Lower lobe of right lung (tissue), 2 donors: ENCODE measurements around the gene C16orf90. TPM values are rescaled to one million over a fixed set of nuclear protein-coding genes. Genes with fewer than 3 reads are reported as not detected.
"Not testable (repeated sequence)": the region's sequence is repeated elsewhere in the genome, so short reads cannot be mapped to it uniquely, and the experiment has no call there.

Experiments
- ATAC-seq, 2 donors: fragments of 200-7000 bp; cut with Tn5 transposase; one replicate each; pipeline ENCODE4 v1.9.1; 2020 to 2022; ENCODE audit warnings: mild to moderate bottlenecking in 2 of 2, moderate library complexity in 2 of 2
- DNase-seq: peaks from one replicate; pipeline ENCODE4 v3.0.0-alpha.2; 2020
- H3K27ac ChIP-seq: fragments of 200-600 bp; one replicate; pipeline ENCODE4 v1.8.0; 2022
- H3K27me3 ChIP-seq: fragments of 200-600 bp; one replicate; pipeline ENCODE4 v1.8.0; 2022; ENCODE audit warnings: low read depth
- H3K36me3 ChIP-seq: fragments of 200-600 bp; one replicate; pipeline ENCODE4 v1.8.0; 2022; ENCODE audit warnings: mild to moderate bottlenecking
- H3K4me1 ChIP-seq: fragments of 200-600 bp; one replicate; pipeline ENCODE4 v1.8.0; 2022
- H3K4me3 ChIP-seq: fragments of 200-600 bp; one replicate; pipeline ENCODE4 v1.8.0; 2022; ENCODE audit warnings: mild to moderate bottlenecking
- H3K9me3 ChIP-seq: fragments of 200-600 bp; one replicate; pipeline ENCODE4 v1.8.0; 2022
- intact Hi-C: fragments of 100-400 bp; cut with DNase I; formaldehyde crosslinking; loops from one replicate; pipeline ENCODE4 v1.11.0; 2022
- total RNA-seq: library from RNA; stranded (reverse); fragmentation: NEBNext Ultra II Directional; extraction: Animal tissue kit (Norgen Biotek cat#: 25700); gene quantifications from one replicate; pipeline ENCODE4 v1.2.1, GENCODE V29; 2021
- TF ChIP-seq, protein P1 (sequence below): fragments of 200-600 bp; IDR thresholded peaks from one replicate; pipeline ENCODE4 v1.8.0; 2022; ENCODE audit warnings: antibody characterized with exemption, mild to moderate bottlenecking
- donor health status: DM: no; HTN: yes; CAD: no; lungs with severe emphysema.

C16orf90 gene
- total RNA-seq, 1 donor from 2014 or later, result not detected

DNA sequence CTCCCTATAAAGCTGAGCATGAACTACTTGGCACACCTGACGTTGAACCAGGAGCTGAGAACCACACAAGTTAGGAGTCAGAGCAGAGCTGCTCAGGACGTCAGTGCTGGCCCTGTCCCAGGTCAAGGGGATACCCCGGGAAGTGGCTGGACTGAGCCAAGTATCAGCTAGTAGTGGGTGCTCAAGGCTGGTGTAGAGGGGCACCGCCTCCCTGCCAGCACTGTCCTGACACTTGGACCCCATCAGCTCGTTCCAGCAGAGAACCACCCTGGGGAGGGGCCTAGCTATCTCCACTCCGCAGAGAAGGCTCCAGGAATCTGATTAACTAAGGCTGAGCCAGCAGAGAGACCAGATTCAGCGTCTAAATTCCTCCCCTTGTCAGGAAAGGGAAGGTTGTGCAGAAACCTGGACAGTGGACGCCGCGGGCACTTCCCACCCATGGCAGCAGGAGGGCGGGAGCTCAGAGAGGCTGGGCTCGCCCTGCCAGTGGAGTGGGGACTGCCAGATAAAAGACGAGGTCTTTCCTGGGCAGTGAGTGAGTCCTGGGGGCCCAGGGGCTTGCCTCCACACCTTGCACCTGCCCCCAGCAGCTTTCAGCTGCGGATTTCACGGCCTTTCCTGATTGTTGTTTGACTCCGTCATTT, 21.0 kb downstream of the C16orf90 start:
- ATAC-seq, result peak; percentile 71 to 74
- no peak overlapping the region for H3K4me3 ChIP-seq
- peaks cover 42% of the 10 kb centered on the region for H3K36me3 ChIP-seq

GRCh38 chr16:3473596-3473943, 21.7 kb downstream of the C16orf90 start:
- H3K9me3 ChIP-seq, H3K4me3 ChIP-seq, DNase-seq, ATAC-seq, H3K27ac ChIP-seq, H3K27me3 ChIP-seq, intact Hi-C loops: not testable (repeated sequence)
- peaks cover 35% of the 10 kb centered on the region for H3K36me3 ChIP-seq
- peaks cover 13% of the 10 kb centered on the region for H3K4me1 ChIP-seq

More for the DNA sequence above, 21.0 kb downstream of the C16orf90 start:
- Histone ChIP-seq H3K4me1 (peaks cover 9% of the 10 kb centered on the region), H3K27ac (no peak overlapping the region), H3K27me3 (no peaks in the 10 kb centered on the region), H3K9me3 (no peaks in the 10 kb centered on the region)
- no peak for DNase-seq
- intact Hi-C loops, result no loop called here
- TF ChIP-seq, protein P1, sequence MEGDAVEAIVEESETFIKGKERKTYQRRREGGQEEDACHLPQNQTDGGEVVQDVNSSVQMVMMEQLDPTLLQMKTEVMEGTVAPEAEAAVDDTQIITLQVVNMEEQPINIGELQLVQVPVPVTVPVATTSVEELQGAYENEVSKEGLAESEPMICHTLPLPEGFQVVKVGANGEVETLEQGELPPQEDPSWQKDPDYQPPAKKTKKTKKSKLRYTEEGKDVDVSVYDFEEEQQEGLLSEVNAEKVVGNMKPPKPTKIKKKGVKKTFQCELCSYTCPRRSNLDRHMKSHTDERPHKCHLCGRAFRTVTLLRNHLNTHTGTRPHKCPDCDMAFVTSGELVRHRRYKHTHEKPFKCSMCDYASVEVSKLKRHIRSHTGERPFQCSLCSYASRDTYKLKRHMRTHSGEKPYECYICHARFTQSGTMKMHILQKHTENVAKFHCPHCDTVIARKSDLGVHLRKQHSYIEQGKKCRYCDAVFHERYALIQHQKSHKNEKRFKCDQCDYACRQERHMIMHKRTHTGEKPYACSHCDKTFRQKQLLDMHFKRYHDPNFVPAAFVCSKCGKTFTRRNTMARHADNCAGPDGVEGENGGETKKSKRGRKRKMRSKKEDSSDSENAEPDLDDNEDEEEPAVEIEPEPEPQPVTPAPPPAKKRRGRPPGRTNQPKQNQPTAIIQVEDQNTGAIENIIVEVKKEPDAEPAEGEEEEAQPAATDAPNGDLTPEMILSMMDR, result no peak

DNA sequence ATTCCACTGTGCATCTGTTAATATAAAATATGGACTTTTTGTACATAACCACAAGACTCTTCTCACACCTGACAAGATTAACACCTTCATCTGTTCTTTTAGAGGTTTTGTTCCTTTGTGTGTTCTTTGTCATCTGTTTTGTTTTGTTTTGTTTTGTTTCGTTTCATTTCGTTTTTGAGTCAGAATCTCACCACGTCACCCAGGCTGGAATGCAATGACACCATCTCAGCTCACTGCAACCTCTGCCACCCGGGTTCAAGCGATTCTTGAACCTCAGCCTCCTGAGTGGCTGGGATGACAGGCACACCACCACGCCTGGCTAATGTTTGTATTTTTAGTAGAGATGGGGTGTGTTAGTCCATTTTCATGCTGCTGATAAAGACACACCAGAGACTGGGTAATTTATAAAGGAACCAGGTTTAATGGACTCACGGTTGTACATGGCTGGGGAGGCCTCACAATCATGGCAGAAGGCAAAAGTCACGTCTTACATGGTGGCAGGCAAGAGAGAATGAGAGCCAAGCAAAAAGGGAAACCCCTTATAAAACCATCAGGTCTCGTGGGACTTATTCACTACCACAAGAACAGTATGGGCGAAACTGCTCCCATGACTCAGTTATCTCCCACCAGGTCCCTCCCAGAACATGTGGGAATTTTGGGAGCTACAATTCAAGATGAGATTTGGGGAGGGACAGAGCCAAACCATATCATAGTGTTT, 22.3 kb downstream of the C16orf90 start:
- ATAC-seq (no peak), DNase-seq (no peak)
- Histone ChIP-seq H3K27ac (no peak overlapping the region), H3K36me3 (peaks cover 30% of the 10 kb centered on the region), H3K4me3 (no peak overlapping the region), H3K4me1 (peaks cover 18% of the 10 kb centered on the region), H3K27me3 (no peaks in the 10 kb centered on the region), H3K9me3 (no peaks in the 10 kb centered on the region)
- TF ChIP-seq, protein P1, result no peak
- intact Hi-C loops, result no loop called here

DNA sequence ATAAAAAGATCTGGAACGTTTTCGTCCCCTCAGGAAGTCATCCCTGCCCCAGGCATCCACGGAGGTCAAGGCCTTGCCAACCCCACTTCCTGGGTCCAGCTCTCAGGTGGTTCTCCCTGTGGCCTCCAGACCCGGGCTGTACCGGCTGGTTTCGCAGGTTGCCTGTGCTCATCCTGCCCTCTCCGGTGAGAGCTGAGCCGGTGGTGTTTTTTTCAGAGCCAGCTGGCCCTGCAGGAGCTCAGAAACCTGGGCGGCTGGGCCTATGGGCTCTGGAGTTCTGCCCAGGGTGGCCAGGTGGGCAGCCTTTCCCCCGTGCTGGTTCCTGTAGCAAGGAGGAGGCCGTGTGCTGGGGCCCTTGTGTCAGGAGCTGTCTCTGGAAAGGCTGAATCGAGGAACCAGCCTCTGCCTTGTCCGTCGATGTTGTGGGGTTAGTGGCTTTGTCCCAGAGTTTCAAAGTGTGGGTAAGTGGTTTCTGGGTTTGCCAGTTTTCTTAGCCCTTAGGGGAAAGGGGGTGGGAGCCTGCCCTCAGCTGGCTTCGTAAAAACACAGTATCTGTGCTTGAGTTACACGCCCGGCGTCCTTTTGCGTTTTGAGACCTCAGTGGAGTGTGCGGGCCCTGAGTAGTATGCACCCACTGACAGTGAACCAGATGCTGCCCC, 23.6 kb downstream of the C16orf90 start:
- DNase-seq (no peak), ATAC-seq (no peak)
- Histone ChIP-seq H3K4me1 (peaks cover 32% of the 10 kb centered on the region), H3K27me3 (no peaks in the 10 kb centered on the region), H3K4me3 (no peak overlapping the region), H3K27ac (no peak overlapping the region), H3K9me3 (no peaks in the 10 kb centered on the region), H3K36me3 (peaks cover 32% of the 10 kb centered on the region)
- intact Hi-C loops, result no loop called here
- TF ChIP-seq, protein P1, result no peak

DNA sequence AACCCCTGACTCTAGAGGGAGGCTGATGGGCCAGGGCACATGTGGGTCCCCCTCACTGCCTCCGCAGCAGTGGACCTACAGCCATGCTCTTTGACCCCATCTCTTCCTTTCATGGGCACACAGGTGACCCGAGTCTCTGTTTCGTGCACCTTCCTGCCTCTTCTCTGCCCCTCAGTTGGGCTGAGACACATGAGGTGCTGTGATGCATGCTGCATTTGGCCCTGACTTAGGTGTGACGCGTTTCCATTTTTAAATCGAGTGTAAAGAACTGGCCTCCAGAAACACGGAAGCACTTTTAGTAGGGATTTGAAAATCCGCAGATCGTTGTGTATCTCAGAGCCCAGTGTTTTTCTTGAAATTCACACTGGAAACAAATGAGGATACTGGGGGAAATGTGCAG, 24.6 kb downstream of the C16orf90 start:
- DNase-seq, result no peak
- Histone ChIP-seq H3K36me3 (peaks cover 36% of the 10 kb centered on the region), H3K4me1 (peaks cover 32% of the 10 kb centered on the region), H3K9me3 (no peaks in the 10 kb centered on the region), H3K4me3 (no peak overlapping the region), H3K27me3 (no peaks in the 10 kb centered on the region), H3K27ac (no peak overlapping the region)
- ATAC-seq, result no peak
- intact Hi-C loops, result no loop called here
- TF ChIP-seq, protein P1, result no peak

- ATAC-seq (no peak), DNase-seq (no peak)
- Histone ChIP-seq H3K27ac (no peak overlapping the region), H3K4me3 (no peak overlapping the region), H3K4me1 (peaks cover 33% of the 10 kb centered on the region), H3K36me3 (peaks cover 41% of the 10 kb centered on the region), H3K9me3 (no peaks in the 10 kb centered on the region), H3K27me3 (no peaks in the 10 kb centered on the region)
- intact Hi-C loops, result no loop called here
- TF ChIP-seq, protein P1, result no peak
These were observed 25.6 kb downstream of the C16orf90 start for GRCh38 chr16:3469736-3470135.
